Epidermal melanocyte (primary cell): Measurements from ENCODE around the gene PARD6G.
"Not testable (repeated sequence)": the region's sequence is repeated elsewhere in the genome, so short reads cannot be mapped to it uniquely, and the experiment has no call there.

Experiments used
- DNase-seq: peaks from one replicate; pipeline ENCODE4 v3.0.0; 2011; ENCODE audit warnings: low spot score; ENCODE audit not compliant: insufficient read length

The PARD6G gene

GRCh38 chr18:80172056-80172455 lies 75.3 kb downstream of the PARD6G start:
- DNase-seq, result no peak

- DNase-seq, result no peak
These were observed 76.1 kb downstream of the PARD6G start for GRCh38 chr18:80171054-80171872.

GRCh38 chr18:80170395-80171053 lies 76.8 kb downstream of the PARD6G start:
- DNase-seq, result no peak

- no peak for DNase-seq
These were observed 77.7 kb downstream of the PARD6G start for GRCh38 chr18:80169607-80170006.

GRCh38 chr18:80168982-80169381 lies 78.3 kb downstream of the PARD6G start:
- no peak for DNase-seq

- no peak for DNase-seq
These were observed 79.0 kb downstream of the PARD6G start for GRCh38 chr18:80168346-80168745.

GRCh38 chr18:80167931-80168330 lies 79.4 kb downstream of the PARD6G start:
- DNase-seq, result no peak

- DNase-seq, result no peak
These were observed 80.0 kb downstream of the PARD6G start for GRCh38 chr18:80167331-80167730.

GRCh38 chr18:80166725-80167124 lies 80.6 kb downstream of the PARD6G start:
- DNase-seq, result no peak

GRCh38 chr18:80166240-80166639 lies 81.1 kb downstream of the PARD6G start:
- DNase-seq, result no peak

- DNase-seq, result not testable (repeated sequence)
These were observed 82.5 kb downstream of the PARD6G start for GRCh38 chr18:80164727-80165355.

GRCh38 chr18:80163183-80163582 lies 84.1 kb downstream of the PARD6G start:
- no peak for DNase-seq

GRCh38 chr18:80161781-80162417 lies 85.4 kb downstream of the PARD6G start:
- no peak for DNase-seq

GRCh38 chr18:80159713-80160636 lies 87.3 kb downstream of the PARD6G start:
- DNase-seq, result no peak

- DNase-seq, result no peak
These were observed 88.9 kb downstream of the PARD6G start for GRCh38 chr18:80158365-80158764.

- no peak for DNase-seq
These were observed 89.5 kb downstream of the PARD6G start for GRCh38 chr18:80157708-80158343.

- DNase-seq, result no peak
These were observed 93.0 kb downstream of the PARD6G start for GRCh38 chr18:80154293-80154692.

GRCh38 chr18:80149667-80150066 lies 97.6 kb downstream of the PARD6G start:
- no peak for DNase-seq

GRCh38 chr18:80148326-80149199 lies 98.8 kb downstream of the PARD6G start:
- DNase-seq, result no peak
